GM19025 (cell line): ENCODE measurements around the gene BTN2A1.

ENCODE experiments used
- ATAC-seq: cut with Tn5 transposase; IDR thresholded peaks from one replicate; pipeline ENCODE4 v1.9.1; 2021; ENCODE audit warnings: mild to moderate bottlenecking, low read depth, moderate library complexity; ENCODE audit not compliant: unreplicated experiment

BTN2A1 gene

DNA sequence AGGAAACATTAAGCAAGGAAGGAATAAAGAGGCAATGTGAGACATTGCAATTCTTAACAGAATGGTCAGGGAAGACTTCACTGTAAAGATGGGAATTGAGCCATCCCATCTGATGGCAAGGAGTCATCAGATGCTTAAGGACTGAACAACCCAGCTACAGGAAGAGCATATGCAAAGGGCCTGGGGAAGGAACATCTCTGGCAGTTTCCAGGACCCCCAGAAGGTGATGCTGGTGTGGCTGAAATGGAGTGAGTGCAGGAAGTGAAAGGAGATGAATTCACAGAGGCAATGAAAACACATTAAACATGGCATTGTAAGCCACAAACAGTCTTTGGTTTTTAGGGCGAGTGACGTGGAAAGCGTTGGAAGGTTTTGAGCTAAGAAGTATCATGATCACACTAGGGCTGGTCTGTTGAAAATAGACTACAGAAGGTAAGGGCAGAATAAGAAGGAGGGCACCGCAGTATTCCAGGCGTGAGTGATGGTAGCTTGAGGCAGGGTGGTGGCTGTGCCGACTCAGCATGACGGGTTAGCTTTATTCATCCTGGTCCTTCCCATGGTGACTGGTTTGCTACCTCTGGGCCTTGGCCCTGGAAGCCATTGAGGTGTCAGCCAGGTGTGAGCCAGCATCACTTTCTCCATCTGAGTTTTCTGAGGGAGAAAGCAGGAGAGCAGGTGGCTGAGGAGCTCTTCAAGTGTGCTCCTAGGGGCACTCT is 6.8 kb downstream of the BTN2A1 start:
- no peak for ATAC-seq

GRCh38 chr6:26465776-26466175 is 8.0 kb downstream of the BTN2A1 start:
- ATAC-seq, result no peak

GRCh38 chr6:26468829-26469228 is 11.1 kb downstream of the BTN2A1 start:
- ATAC-seq, result no peak

GRCh38 chr6:26470643-26471042 is 12.9 kb downstream of the BTN2A1 start:
- ATAC-seq, result no peak

DNA sequence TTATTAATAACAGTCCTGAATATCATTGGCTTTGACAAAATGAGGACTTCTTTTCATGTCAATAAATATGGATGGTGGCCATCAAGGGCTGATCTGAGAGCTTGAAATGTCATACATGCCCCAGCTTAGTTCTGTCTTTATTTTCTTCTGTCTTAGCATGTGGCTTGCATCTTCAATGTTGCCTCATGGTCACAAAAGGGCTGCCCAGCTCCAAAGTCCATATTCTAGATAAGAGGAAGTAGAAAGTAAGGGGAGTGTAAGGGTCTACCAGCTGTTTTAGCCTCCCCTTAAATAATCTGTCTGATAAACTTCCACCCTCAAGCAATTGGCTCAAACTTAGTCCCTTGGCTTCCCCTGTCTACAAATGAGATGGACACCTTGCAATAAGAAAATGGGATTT is 14.2 kb downstream of the BTN2A1 start:
- ATAC-seq, result no peak

GRCh38 chr6:26472549-26473290 is 15.0 kb downstream of the BTN2A1 start:
- no peak for ATAC-seq

- ATAC-seq, result no peak
Measured at GRCh38 chr6:26473429-26473757, 15.6 kb downstream of the BTN2A1 start.

- peak; percentile 90 for ATAC-seq
Measured at GRCh38 chr6:26473758-26474438, 16.1 kb downstream of the BTN2A1 start.

DNA sequence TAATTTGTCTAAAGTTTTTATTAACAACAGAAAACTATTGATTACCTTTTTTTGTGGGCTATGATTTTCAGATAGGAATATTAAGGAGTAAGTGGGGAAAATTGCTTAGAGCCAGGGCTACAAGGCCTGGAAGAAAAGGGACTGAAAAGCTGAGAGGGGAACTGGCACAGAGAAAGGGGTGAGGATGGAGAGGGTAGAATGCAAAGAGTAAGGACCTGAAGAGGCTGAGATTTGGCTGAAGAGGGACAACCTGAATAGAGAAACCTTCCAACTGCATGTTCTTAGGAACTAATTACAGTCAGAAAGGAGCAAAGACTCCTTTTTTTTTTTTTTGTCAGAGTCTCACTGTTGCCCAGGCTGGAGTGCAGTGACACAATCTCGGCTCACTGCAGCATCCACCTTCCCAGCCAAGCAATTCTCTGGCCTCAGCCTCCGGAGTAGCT is 16.7 kb downstream of the BTN2A1 start:
- no peak for ATAC-seq

DNA sequence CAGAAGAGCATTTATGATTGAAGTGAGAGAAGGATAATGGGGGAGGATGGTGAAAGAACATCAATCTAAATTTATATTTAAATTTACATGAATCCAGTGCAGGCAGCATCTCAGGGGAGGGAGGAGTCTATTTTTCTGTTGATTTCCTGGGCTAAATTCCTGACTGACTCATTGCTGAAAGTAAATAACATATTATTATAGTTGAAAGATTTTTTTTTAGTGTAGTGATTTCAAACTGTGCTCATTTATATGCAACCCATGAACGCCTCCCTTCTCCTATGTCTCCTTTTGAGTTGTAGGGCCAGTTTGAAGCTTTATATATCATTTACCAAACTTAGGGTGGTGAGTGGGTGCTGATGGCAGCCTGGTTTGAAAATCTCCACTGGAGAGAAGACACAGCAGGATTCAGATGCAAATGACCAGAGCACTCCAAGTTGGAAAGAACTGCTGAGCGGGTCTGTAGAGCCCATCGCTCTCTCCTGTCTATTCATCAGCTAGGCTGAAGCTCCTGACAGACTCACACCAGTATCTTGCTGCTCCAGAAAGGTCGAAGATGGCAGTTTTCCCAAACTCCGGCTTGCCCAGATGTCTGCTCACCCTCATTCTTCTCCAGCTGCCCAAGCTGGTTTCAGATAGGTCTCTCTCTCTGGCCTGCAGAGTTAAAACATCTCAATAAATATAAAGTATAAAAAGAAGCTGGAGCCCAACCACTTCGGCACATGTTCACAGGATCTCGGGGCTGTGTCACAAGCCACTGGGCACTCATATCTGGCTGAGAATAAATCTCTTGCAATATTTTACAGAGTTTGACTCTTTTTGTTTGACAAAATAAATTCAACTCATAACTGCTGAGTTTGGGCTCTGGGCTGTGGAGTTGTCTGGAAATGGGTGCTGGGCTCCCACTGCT is 18.3 kb downstream of the BTN2A1 start:
- ATAC-seq, result no peak

DNA sequence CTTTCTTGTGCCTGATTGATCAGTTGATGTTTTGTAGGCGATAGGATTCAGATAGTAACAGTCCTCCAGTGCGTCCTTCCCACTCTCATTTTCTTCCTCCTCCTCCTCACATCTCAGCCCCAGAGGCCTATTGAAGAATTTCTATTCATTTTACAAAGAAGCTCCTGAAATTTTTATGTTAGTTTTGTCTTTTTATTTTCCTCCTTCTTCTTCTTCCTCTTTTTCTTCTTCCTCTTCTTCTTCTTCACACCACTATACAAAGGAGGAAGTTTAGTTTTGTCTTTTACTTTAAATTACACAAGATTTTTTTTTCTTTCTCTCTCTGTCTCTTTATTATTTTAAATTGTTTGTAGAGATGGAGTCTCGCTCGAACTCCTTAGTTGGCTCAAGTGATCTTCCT is 19.1 kb downstream of the BTN2A1 start:
- ATAC-seq, result no peak

DNA sequence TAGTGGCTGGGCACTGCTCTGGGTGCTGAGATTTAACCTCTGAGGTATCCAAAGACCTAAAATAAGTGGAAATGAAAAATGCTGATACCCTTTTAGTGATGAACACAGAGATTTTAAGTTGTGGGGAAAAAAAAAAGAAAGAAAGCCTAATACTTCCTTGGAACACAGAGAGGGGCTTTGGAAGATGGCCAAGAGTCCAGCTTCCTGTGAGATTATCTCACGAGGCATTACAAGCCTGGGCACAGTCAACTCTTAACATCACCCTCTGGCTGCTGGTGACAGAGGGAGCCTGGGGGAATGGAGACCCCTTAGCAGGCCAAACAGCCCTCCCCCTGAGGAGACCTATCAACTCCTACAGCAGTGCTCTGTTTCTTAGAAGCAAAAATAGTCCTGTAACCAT is 19.7 kb downstream of the BTN2A1 start:
- ATAC-seq, result no peak

DNA sequence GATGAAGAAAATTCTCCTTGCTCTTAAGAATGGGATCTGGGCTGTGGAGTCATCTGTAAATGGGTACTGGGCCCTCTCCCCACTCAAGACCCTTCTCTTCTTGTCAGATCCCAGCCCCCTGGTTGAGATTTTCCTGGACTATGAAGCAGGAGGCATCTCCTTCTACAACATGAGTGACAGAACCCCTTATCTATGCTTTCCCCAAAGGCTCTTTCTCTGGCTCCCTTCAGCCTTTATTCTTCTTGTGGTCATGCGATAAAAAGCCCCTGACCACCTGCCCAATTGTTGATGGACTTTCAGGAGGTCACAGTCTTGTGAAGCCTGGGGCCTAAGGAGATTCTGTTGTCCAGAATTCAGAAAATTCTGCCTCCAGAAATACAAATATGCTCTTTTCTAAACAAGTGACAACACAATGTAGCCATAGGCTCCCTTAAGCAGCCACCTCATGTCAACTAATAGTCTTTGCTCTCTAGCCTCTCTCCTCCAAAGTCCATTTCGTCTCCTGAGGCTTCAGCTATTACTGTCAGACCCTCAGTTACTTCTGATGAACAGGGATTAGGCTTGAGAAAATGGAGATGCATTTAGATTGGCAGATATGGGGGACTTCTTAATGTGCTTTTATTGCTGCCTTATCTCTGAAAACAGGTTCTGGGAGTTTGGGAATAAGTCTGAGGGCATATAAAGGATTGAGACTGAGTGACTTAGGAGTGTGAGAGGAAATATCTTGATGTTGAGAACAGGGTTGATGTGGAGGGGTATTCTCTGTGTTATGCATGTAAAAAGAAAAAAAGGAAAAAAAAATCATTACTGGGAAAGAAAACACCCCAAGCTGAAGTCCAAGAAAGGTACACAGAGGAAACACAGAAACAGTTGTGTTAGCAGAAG is 20.6 kb downstream of the BTN2A1 start:
- ATAC-seq, result no peak

GRCh38 chr6:26478985-26479278 is 21.2 kb downstream of the BTN2A1 start:
- ATAC-seq, result no peak

GRCh38 chr6:26482338-26482737 is 24.6 kb downstream of the BTN2A1 start:
- ATAC-seq, result no peak

DNA sequence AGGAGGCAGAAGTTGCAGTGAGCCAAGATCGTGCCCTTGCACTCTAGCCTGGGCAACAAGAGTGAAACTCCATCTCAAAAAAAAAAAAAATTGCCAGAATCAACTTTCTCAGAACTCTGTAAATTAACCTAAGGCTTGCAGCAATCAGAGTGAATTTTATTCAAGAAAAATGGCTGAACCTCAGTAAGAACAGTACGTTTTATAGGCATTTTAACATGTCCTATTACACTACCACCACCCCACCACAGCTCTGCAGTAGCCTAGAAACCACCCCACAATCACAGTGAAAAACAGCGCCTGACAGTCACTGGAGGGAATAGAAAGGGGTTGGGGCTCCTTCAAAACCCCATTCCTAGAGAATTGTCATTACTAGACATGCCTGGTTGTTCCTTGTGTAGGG is 26.0 kb downstream of the BTN2A1 start:
- no peak for ATAC-seq

DNA sequence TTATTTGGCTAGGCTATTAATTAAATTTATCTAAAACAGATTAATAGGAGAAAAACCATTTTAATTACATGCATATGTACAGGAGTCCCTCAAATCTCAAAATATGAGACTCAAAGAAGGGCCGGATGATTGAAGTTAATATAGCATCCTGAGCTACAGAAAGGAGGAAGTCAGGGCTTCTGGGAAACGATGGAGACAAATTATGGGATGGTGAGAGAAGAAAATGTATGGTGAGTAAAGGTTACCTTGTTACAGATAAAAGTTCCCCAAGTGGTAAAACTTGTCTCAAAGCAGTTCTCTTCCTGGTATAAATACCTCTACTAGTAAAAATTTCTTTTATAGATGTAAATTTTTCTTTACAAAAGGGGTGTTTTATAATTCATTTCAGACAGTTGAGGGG is 26.4 kb downstream of the BTN2A1 start:
- ATAC-seq, result no peak

- ATAC-seq, result no peak
Measured at GRCh38 chr6:26485112-26485780, 27.5 kb downstream of the BTN2A1 start.

- no peak for ATAC-seq
Measured at GRCh38 chr6:26486358-26486757, 28.6 kb downstream of the BTN2A1 start.
